Parathyroid adenoma (tissue), 2 donors: Measurements from ENCODE around the gene SPATA13.

ENCODE experiments used
- H2AFZ ChIP-seq: fragments of 300-600 bp; sonication (generic); one replicate; pipeline ENCODE4 v1.7.0; 2017; ENCODE audit warnings: antibody characterized with exemption, mild to moderate bottlenecking
- H3K27ac ChIP-seq: fragments of 300-600 bp; sonication (generic); one replicate; pipeline ENCODE4 v1.7.0; 2017
- H3K27me3 ChIP-seq: fragments of 300-600 bp; sonication (generic); one replicate; pipeline ENCODE4 v1.7.0; 2017; ENCODE audit warnings: low read length; ENCODE audit not compliant: control insufficient read depth, insufficient read depth
- H3K36me3 ChIP-seq: fragments of 300-600 bp; sonication (generic); one replicate; pipeline ENCODE4 v1.7.0; 2017; ENCODE audit warnings: low read length; ENCODE audit not compliant: control insufficient read depth, insufficient read depth
- H3K4me1 ChIP-seq: fragments of 300-600 bp; sonication (generic); one replicate; pipeline ENCODE4 v1.7.0; 2017; ENCODE audit warnings: control low read depth
- H3K4me2 ChIP-seq: fragments of 300-600 bp; sonication (generic); one replicate; pipeline ENCODE4 v1.7.0; 2017; ENCODE audit warnings: low read length
- H3K4me3 ChIP-seq: fragments of 300-600 bp; sonication (generic); one replicate; pipeline ENCODE4 v1.7.0; 2017; ENCODE audit warnings: low read depth, low read length
- H3K79me2 ChIP-seq: fragments of 300-600 bp; sonication (generic); one replicate; pipeline ENCODE4 v1.7.0; 2017; ENCODE audit warnings: control low read depth
- H3K9ac ChIP-seq: fragments of 300-600 bp; sonication (generic); one replicate; pipeline ENCODE4 v1.7.0; 2017; ENCODE audit warnings: mild to moderate bottlenecking
- H3K9me3 ChIP-seq: fragments of 300-600 bp; sonication (generic); one replicate; pipeline ENCODE4 v1.7.0; 2017; ENCODE audit warnings: low read length; ENCODE audit not compliant: control insufficient read depth
- CTCF ChIP-seq: fragments of 300-600 bp; sonication (generic); IDR thresholded peaks from one replicate; pipeline ENCODE4 v1.7.0; 2017; ENCODE audit warnings: antibody characterized with exemption, mild to moderate bottlenecking
- donor health status: primary hyperparathyroidism.

Gene SPATA13

GRCh38 chr13:24279327-24280110, 119.0 kb downstream of the SPATA13 start:
- Histone ChIP-seq H3K9ac (no peak overlapping the region), H3K36me3 (no peaks in the 10 kb centered on the region), H3K9me3 (no peaks in the 10 kb centered on the region), H2AFZ (no peak overlapping the region), H3K27me3 (no peaks in the 10 kb centered on the region), H3K27ac (no peak overlapping the region), H3K4me3 (no peak overlapping the region), H3K4me1 (peaks cover 4% of the 10 kb centered on the region), H3K79me2 (peaks cover 4% of the 10 kb centered on the region), H3K4me2 (no peak overlapping the region)
- TF ChIP-seq CTCF = no peak

- Histone ChIP-seq H3K36me3 (no peaks in the 10 kb centered on the region), H3K9me3 (no peaks in the 10 kb centered on the region), H3K27ac (no peak overlapping the region), H3K4me1 (no peaks in the 10 kb centered on the region), H3K9ac (no peak overlapping the region), H2AFZ (no peak overlapping the region), H3K4me2 (no peak overlapping the region), H3K4me3 (no peak overlapping the region), H3K27me3 (no peaks in the 10 kb centered on the region), H3K79me2 (peaks cover 4% of the 10 kb centered on the region)
- no peak for TF ChIP-seq CTCF
Observed at GRCh38 chr13:24280720-24281119, 120.2 kb downstream of the SPATA13 start.

GRCh38 chr13:24281188-24282008, 120.9 kb downstream of the SPATA13 start:
- Histone ChIP-seq H3K9me3 (no peaks in the 10 kb centered on the region), H3K79me2 (peaks cover 4% of the 10 kb centered on the region), H3K36me3 (no peaks in the 10 kb centered on the region), H2AFZ (no peak overlapping the region), H3K27ac (no peak overlapping the region), H3K4me2 (no peak overlapping the region), H3K4me1 (no peaks in the 10 kb centered on the region), H3K27me3 (no peaks in the 10 kb centered on the region), H3K9ac (no peak overlapping the region), H3K4me3 (no peak overlapping the region)
- no peak for TF ChIP-seq CTCF

DNA sequence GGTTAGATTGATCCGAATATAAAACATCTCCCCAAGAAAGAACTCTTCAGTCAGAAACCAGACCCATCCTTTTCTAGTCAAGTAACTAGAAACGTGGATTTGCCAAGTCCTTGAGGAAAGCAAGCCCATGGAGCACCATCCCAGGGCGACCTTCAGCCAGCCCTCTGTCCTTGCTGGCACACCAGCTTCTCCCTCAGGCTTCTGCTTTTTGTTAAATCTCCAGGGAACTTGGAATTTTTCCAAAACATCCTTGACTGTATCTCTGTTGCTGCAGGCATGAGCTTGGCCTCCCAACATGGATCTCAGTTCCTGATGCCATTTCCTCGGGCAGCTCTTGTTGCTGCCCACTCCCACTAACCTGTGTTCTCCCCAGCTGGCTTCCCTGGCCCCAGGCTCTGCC, 121.7 kb downstream of the SPATA13 start:
- no peaks in the 10 kb centered on the region for H3K36me3 ChIP-seq
- no peaks in the 10 kb centered on the region for H3K4me1 ChIP-seq
- no peak overlapping the region for H2AFZ ChIP-seq
- H3K9ac ChIP-seq = no peak overlapping the region
- no peak overlapping the region for H3K4me2 ChIP-seq
- no peaks in the 10 kb centered on the region for H3K27me3 ChIP-seq
- TF ChIP-seq CTCF = no peak
- H3K27ac ChIP-seq = no peak overlapping the region
- peaks cover 4% of the 10 kb centered on the region for H3K79me2 ChIP-seq
- H3K9me3 ChIP-seq = no peaks in the 10 kb centered on the region
- H3K4me3 ChIP-seq = no peak overlapping the region
